UCSD-AML1 (cell line): ENCODE data around the gene OR4D1.
A peak's percentile ranks its signal among the peaks of the same experiment; 100 is the strongest.

Experiments used
- DNase-seq: peaks from one replicate; lab custom pipeline; 2025; ENCODE audit not compliant: unreplicated experiment; lab: John Stamatoyannopoulos, UW

OR4D1 gene

DNA sequence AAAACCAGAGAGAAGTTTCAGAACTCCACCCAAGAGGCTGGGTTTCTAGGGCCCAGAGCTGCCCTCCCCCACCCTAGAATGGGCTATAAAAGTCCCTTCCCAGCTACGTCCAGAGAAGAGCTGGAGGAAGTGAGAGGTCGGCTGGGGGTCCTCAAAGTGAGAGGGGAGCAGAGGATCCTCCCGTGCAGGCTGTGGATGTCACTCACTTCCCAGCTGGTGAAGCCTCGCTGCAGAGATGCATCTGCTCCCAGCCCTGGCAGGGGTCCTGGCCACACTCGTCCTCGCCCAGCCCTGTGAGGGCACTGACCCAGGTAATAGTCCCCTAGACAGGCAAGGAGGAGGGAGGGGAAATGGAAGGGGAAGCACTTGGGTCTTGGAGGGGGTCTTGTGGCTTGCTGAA, 44.4 kb downstream of the OR4D1 start, which contains the start of gene EPX:
Gene EPX (plus strand): TSS at position 115 of the 400 bp plus-strand sequence. CDS start 121 bp downstream, at position 236.
- DNase-seq, result no peak

DNA sequence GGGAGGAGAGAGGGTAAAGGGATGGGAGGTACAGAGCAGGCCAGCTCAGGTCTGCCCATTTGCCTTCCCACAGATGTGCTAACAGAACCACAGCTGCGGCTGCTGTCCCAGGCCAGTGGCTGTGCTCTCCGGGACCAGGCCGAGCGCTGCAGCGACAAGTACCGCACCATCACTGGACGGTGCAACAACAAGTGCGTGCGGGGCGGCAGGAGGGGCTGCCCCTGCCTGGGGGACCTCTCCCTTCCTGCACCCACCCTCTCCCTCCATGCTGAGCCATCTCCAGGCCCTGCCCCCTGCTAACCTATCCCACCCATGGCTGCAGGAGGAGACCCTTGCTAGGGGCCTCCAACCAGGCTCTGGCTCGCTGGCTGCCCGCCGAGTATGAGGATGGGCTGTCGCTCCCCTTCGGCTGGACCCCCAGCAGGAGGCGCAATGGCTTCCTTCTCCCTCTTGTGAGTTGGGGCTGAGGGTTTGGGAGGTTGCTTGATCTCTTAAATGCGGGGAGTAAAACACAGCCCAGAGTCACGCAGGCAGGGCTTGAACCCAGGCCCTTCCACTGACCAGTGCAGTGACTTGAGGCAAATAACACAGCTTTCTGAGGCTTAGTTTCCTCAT, 45.6 kb downstream of the OR4D1 start:
- no peak for DNase-seq

DNA sequence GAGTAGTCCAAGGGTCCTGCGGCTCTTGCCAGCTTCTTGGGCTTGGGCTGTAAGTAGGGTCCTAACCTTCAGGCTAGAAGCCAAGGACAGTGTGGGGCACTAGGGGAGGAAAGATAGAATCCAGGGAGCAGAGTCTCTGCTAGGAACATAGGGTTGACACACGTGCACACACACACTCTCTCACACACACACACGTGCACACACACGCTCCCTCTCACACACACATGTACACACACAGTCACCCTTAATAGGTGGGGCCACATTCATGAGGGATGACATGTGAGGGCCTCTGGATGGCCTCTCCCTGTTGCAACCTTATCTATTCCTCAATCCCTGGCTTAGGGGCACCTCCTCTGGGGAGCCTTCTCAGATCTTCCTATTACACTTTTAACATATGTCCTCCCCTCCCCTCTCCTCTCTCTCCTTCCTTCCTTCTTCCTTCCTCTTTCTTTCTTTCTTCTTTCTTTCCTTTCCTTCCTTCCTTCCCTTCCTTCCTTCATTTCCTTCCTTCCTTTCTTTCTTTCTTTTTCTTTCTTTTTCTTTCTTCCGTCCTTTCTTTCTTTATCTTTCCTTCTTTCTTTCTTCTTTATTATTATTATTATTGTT, 47.4 kb downstream of the OR4D1 start:
- no peak for DNase-seq

DNA sequence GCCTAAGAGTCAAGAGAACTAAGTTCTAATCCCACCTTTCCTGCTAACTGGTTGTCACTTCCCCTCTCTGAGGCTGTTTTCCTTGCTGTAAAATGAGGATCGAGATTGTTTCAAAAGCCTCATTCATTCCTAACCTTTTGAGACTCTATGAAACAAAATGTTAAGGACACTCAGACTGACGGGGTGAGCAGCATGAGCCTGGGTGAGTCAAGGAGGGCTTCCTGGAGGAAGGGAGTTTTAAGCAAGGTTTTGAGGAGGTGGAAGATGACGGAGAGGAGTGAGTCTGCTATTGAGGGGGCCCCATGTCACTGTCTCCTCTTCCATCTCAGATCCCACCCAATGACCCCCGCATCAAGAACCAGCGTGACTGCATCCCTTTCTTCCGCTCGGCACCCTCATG, 48.4 kb downstream of the OR4D1 start:
- DNase-seq, result no peak

DNA sequence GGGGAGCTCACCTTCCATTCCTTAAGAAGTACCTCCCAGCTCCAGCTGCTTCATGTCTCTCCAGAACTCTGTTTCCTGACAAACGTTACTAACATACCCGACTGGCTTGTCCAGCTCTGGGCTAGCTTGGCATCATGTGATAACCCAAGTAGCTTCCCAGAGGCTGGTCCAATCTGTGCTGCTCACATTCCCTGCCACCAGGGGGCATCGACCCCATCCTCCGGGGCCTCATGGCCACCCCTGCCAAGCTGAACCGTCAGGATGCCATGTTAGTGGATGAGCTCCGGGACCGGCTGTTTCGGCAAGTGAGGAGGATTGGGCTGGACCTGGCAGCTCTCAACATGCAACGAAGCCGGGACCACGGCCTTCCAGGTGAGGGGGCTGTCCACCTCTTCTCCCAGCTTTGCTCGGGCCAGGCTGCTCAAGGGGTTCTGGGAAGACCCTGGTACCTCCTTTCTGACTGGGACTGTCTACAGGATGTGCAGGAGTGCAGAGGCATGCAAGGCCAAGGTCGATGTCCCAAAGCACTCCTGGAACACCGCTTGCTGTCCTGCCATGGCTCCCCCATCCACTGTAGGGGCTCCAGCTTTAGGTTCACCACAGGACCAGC, 51.9 kb downstream of the OR4D1 start:
- peak; percentile 64 for DNase-seq

DNA sequence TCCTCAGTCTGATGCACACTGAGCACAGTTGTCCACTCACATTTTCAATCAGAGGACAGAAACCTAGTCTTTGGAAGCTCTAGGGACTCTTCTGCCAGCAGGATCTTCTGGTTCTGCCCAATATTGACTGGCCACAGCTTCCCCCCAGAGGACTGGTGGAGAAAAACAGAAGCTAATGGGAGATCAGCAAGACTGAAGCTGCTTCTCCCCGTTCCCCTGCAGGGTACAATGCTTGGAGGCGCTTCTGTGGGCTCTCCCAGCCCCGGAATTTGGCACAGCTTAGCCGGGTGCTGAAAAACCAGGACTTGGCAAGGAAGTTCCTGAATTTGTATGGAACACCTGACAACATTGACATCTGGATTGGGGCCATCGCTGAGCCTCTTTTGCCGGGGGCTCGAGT, 54.7 kb downstream of the OR4D1 start:
- DNase-seq, result no peak

DNA sequence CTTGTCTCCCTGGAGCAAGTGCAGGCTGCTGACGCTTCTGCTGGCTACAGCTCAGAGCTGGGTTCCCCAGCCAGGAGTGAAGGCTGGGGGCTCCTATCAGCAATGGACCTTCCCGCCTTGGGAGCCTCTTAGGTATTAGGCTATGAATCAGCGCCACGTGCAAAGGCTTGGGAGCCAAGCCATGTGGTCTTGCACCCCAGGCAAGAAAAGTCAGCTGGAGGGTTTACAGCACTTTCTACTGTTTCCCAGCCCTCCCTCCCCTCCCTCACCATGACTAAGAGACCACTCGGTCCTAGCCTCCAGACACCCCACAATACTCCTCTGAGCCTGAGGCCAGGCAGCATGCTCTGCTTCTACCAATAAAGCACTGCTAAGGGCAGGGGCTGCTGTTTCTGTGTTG, 56.6 kb downstream of the OR4D1 start:
- DNase-seq, result no peak

DNA sequence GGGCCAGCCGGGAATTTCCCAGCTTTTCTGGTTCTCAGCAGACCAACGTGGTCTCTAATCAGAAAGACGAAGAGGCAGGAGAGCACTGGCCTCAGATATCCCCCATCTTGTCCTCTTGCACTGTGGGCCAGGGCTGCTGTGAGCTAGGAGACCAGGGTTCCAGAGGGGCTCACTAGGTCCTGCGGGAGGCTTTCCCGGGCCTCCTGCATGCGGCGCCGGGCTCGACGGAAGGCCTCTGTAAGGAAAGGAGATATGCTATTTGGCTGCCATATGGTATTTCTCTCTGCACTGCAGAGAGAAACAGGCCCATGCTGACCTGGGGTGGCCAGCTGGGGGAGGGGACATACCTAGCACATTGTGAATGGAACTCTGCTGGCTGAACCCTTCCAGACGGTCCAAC, 57.8 kb downstream of the OR4D1 start:
- no peak for DNase-seq

DNA sequence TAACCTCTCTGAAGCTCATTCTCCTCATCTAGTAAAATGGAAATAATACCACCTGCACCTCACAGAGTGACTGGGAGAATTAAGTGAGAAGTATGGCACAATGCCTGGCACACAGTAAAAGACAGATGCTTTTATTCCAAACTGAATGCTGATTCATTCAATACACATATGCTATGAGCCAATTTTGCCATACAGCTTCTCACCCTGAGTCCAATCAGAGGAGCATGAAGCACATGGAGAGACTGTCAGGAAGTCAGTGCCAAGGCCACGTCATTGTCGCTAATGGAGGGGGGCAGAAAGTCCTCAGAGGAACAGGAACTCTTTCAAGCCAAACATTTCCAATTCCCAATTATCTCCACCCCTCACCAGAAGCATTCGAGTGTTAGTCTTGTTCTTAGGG, 59.3 kb downstream of the OR4D1 start:
- DNase-seq, result no peak

DNA sequence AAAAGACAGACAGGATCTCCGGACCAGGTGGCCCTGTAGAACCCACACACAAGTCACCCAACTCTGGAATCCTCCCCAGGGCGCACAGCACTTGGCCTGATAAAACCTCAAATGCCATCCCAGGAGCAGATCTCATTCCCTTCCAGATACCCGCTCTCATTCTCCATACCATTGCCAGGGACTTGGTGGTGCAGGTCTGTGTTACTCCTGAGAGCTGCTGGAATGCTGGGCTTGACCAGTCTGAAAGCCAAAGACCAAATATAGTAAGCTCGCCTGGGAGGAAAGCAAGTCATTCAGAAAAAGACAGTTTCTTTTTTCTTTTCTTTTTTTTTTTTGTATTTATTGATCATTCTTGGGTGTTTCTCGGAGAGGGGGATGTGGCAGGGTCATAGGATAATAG, 60.2 kb downstream of the OR4D1 start:
- DNase-seq, result no peak
